ENCODE results near the gene MRPL18.
"Not testable (repeated sequence)": the region's sequence is repeated elsewhere in the genome, so short reads cannot be mapped to it uniquely, and the experiment has no call there.

The MRPL18 gene

GRCh38 chr6:159790956-159791598 lies 810 bp downstream of the MRPL18 start:
- Mint-ChIP-seq H3K36me3 (ENCODE audit: low read depth) (peaks cover 61% of the 10 kb centered on the region), H3K27ac (peak overlapping the region; percentile 99), H3K4me1 (peaks cover 68% of the 10 kb centered on the region), H3K4me3 (peak overlapping the region; percentile 91), H3K27me3 (peaks cover 3% of the 10 kb centered on the region), H3K9me3 (no peaks in the 10 kb centered on the region)
- no peak for DNase-seq
- no peak for ATAC-seq

- H3K36me3 Mint-ChIP-seq (ENCODE audit: low read depth) = peaks cover 53% of the 10 kb centered on the region
- H3K4me1 Mint-ChIP-seq = peaks cover 61% of the 10 kb centered on the region
- H3K9me3 Mint-ChIP-seq, H3K27ac Mint-ChIP-seq, H3K4me3 Mint-ChIP-seq, ATAC-seq, H3K27me3 Mint-ChIP-seq, DNase-seq: not testable (repeated sequence)
These were observed 4.7 kb downstream of the MRPL18 start for GRCh38 chr6:159794976-159795375.

- Mint-ChIP-seq H3K27me3 (no peaks in the 10 kb centered on the region), H3K9me3 (no peaks in the 10 kb centered on the region), H3K36me3 (ENCODE audit: low read depth) (peaks cover 39% of the 10 kb centered on the region), H3K4me3 (no peak overlapping the region), H3K4me1 (peaks cover 43% of the 10 kb centered on the region), H3K27ac (peak overlapping the region; percentile 24)
- ATAC-seq (no peak), DNase-seq (no peak)
These were observed 7.3 kb downstream of the MRPL18 start for GRCh38 chr6:159797554-159797953.

- no peak within 1 kb of the TSS for H3K27ac Mint-ChIP-seq
- no peak for ATAC-seq
These were observed 10.0 kb downstream of the MRPL18 start, which contains the start of gene PNLDC1 for GRCh38 chr6:159800141-159800865. TSS of gene PNLDC1 (plus strand) at chr6:159800276. CDS start at chr6:159800308, 32 bp downstream.

GRCh38 chr6:159801935-159802334 lies 11.7 kb downstream of the MRPL18 start:
- no peak for ATAC-seq
- Mint-ChIP-seq H3K4me1 (peaks cover 12% of the 10 kb centered on the region), H3K36me3 (ENCODE audit: low read depth) (peaks cover 18% of the 10 kb centered on the region), H3K27ac (no peak overlapping the region), H3K27me3 (no peaks in the 10 kb centered on the region), H3K4me3 (no peak overlapping the region), H3K9me3 (no peaks in the 10 kb centered on the region)
- DNase-seq = no peak

More at GRCh38 chr6:159800141-159800865, 10.0 kb downstream of the MRPL18 start, which contains the start of gene PNLDC1:
- no peak within 1 kb of the TSS for H3K4me3 Mint-ChIP-seq
- no peaks in the 10 kb centered on the region for H3K27me3 Mint-ChIP-seq
- DNase-seq = no peak
- no peaks in the 10 kb centered on the region for H3K9me3 Mint-ChIP-seq
- H3K4me1 Mint-ChIP-seq = peaks cover 24% of the 10 kb centered on the region
- H3K36me3 Mint-ChIP-seq (ENCODE audit: low read depth) = peaks cover 24% of the 10 kb centered on the region

GRCh38 chr6:159804504-159804903 lies 14.2 kb downstream of the MRPL18 start:
- Mint-ChIP-seq H3K4me1 (peaks cover under 1% of the 10 kb centered on the region), H3K36me3 (ENCODE audit: low read depth) (no peaks in the 10 kb centered on the region), H3K27me3 (no peaks in the 10 kb centered on the region), H3K4me3 (no peak overlapping the region), H3K9me3 (no peaks in the 10 kb centered on the region), H3K27ac (no peak overlapping the region)
- ATAC-seq (no peak), DNase-seq (no peak)

GRCh38 chr6:159805440-159806020 lies 15.3 kb downstream of the MRPL18 start:
- no peak overlapping the region for H3K27ac Mint-ChIP-seq
- no peaks in the 10 kb centered on the region for H3K27me3 Mint-ChIP-seq
- H3K9me3 Mint-ChIP-seq = no peaks in the 10 kb centered on the region

GRCh38 chr6:159806021-159806458 lies 15.8 kb downstream of the MRPL18 start:
- Mint-ChIP-seq H3K36me3 (ENCODE audit: low read depth) (no peaks in the 10 kb centered on the region), H3K4me3 (no peak overlapping the region)
- no peak for DNase-seq

More at GRCh38 chr6:159805440-159806020, 15.3 kb downstream of the MRPL18 start:
- no peak for ATAC-seq
- H3K36me3 Mint-ChIP-seq (ENCODE audit: low read depth) = no peaks in the 10 kb centered on the region
- no peak overlapping the region for H3K4me3 Mint-ChIP-seq
- no peak for DNase-seq
- peaks cover 2% of the 10 kb centered on the region for H3K4me1 Mint-ChIP-seq

GRCh38 chr6:159807150-159807858 lies 17.0 kb downstream of the MRPL18 start:
- H3K4me1 Mint-ChIP-seq = peaks cover 2% of the 10 kb centered on the region
- H3K27ac Mint-ChIP-seq = no peak overlapping the region
- H3K9me3 Mint-ChIP-seq = no peaks in the 10 kb centered on the region
- ATAC-seq = no peak
- DNase-seq = no peak
- H3K4me3 Mint-ChIP-seq = no peak overlapping the region
- H3K27me3 Mint-ChIP-seq = no peaks in the 10 kb centered on the region
- H3K36me3 Mint-ChIP-seq (ENCODE audit: low read depth) = no peaks in the 10 kb centered on the region

More at GRCh38 chr6:159806021-159806458, 15.8 kb downstream of the MRPL18 start:
- no peak for ATAC-seq
- H3K27me3 Mint-ChIP-seq = no peaks in the 10 kb centered on the region
- no peak overlapping the region for H3K27ac Mint-ChIP-seq
- H3K9me3 Mint-ChIP-seq = no peaks in the 10 kb centered on the region
- H3K4me1 Mint-ChIP-seq = peaks cover 2% of the 10 kb centered on the region

- H3K27ac Mint-ChIP-seq = no peak overlapping the region
- DNase-seq = no peak
- ATAC-seq = no peak
- H3K4me3 Mint-ChIP-seq = no peak overlapping the region
- peaks cover 2% of the 10 kb centered on the region for H3K4me1 Mint-ChIP-seq
- no peaks in the 10 kb centered on the region for H3K9me3 Mint-ChIP-seq
- no peaks in the 10 kb centered on the region for H3K36me3 Mint-ChIP-seq (ENCODE audit: low read depth)
- no peaks in the 10 kb centered on the region for H3K27me3 Mint-ChIP-seq
These were observed 18.4 kb downstream of the MRPL18 start for GRCh38 chr6:159808647-159809046.

GRCh38 chr6:159809149-159809548 lies 18.9 kb downstream of the MRPL18 start:
- no peak overlapping the region for H3K4me3 Mint-ChIP-seq
- no peaks in the 10 kb centered on the region for H3K9me3 Mint-ChIP-seq
- no peak for ATAC-seq
- DNase-seq = no peak
- no peaks in the 10 kb centered on the region for H3K27me3 Mint-ChIP-seq
- no peak overlapping the region for H3K27ac Mint-ChIP-seq
- H3K4me1 Mint-ChIP-seq = peaks cover 2% of the 10 kb centered on the region
- H3K36me3 Mint-ChIP-seq (ENCODE audit: low read depth) = no peaks in the 10 kb centered on the region

- Mint-ChIP-seq H3K27ac (no peak overlapping the region), H3K4me1 (peaks cover 2% of the 10 kb centered on the region), H3K27me3 (no peaks in the 10 kb centered on the region), H3K4me3 (no peak overlapping the region), H3K9me3 (no peaks in the 10 kb centered on the region), H3K36me3 (ENCODE audit: low read depth) (no peaks in the 10 kb centered on the region)
- DNase-seq (no peak), ATAC-seq (no peak)
These were observed 23.5 kb downstream of the MRPL18 start for GRCh38 chr6:159813781-159814180.

GRCh38 chr6:159815410-159815809 lies 25.1 kb downstream of the MRPL18 start:
- Mint-ChIP-seq H3K4me3 (no peak overlapping the region), H3K36me3 (ENCODE audit: low read depth) (no peaks in the 10 kb centered on the region), H3K4me1 (peaks cover 12% of the 10 kb centered on the region), H3K9me3 (no peaks in the 10 kb centered on the region), H3K27me3 (no peaks in the 10 kb centered on the region), H3K27ac (no peak overlapping the region)
- no peak for DNase-seq
- no peak for ATAC-seq

- not testable (repeated sequence) for DNase-seq; H3K27me3 Mint-ChIP-seq; ATAC-seq; H3K4me3 Mint-ChIP-seq; H3K27ac Mint-ChIP-seq; H3K36me3 Mint-ChIP-seq (ENCODE audit: low read depth); H3K9me3 Mint-ChIP-seq
- H3K4me1 Mint-ChIP-seq = peaks cover 17% of the 10 kb centered on the region
These were observed 26.5 kb downstream of the MRPL18 start for GRCh38 chr6:159816775-159817174.

Data from activated naive CD8-positive, alpha-beta T cell treated with anti-CD3 and anti-CD28 coated beads, Interleukin-2, amount 50 U/mL, for 24 hours (primary cell).